ENCODE results near the gene TNFRSF25.
"Not testable (repeated sequence)": the region's sequence is repeated elsewhere in the genome, so short reads cannot be mapped to it uniquely, and the experiment has no call there.

The TNFRSF25 gene

GRCh38 chr1:6450005-6450450 is 15.9 kb downstream of the TNFRSF25 start:
- no peak for DNase-seq

GRCh38 chr1:6448749-6449631 is 17.0 kb downstream of the TNFRSF25 start:
- no peak for DNase-seq

- DNase-seq: no peak
Measured at GRCh38 chr1:6447818-6448748, 17.9 kb downstream of the TNFRSF25 start.

GRCh38 chr1:6447016-6447817 is 18.8 kb downstream of the TNFRSF25 start:
- no peak for DNase-seq

GRCh38 chr1:6446665-6447015 is 19.3 kb downstream of the TNFRSF25 start:
- no peak for DNase-seq

- DNase-seq: not testable (repeated sequence)
Measured at GRCh38 chr1:6445929-6446328, 20.0 kb downstream of the TNFRSF25 start.

- DNase-seq: no peak
Measured at GRCh38 chr1:6445062-6445763, 20.8 kb downstream of the TNFRSF25 start.

GRCh38 chr1:6444377-6444776 is 21.6 kb downstream of the TNFRSF25 start:
- DNase-seq: no peak

- no peak for DNase-seq
Measured at GRCh38 chr1:6443339-6444115, 22.4 kb downstream of the TNFRSF25 start.

GRCh38 chr1:6441586-6441985 is 24.4 kb downstream of the TNFRSF25 start:
- DNase-seq: no peak

- DNase-seq: peak; percentile 31
Measured at GRCh38 chr1:6440198-6441126, 25.5 kb downstream of the TNFRSF25 start.

- DNase-seq: peak; percentile 37
Measured at GRCh38 chr1:6438047-6438525, 27.9 kb downstream of the TNFRSF25 start.

- DNase-seq: not testable (repeated sequence)
Measured at GRCh38 chr1:6437012-6437700, 28.8 kb downstream of the TNFRSF25 start.

- DNase-seq: not testable (repeated sequence)
Measured at GRCh38 chr1:6436277-6436676, 29.7 kb downstream of the TNFRSF25 start.

- no peak for DNase-seq
Measured at GRCh38 chr1:6435547-6435946, 30.4 kb downstream of the TNFRSF25 start.

- no peak for DNase-seq
Measured at GRCh38 chr1:6435129-6435528, 30.8 kb downstream of the TNFRSF25 start.

- no peak for DNase-seq
Measured at GRCh38 chr1:6434186-6434585, 31.8 kb downstream of the TNFRSF25 start.

GRCh38 chr1:6431645-6432579 is 34.1 kb downstream of the TNFRSF25 start:
- DNase-seq: not testable (repeated sequence)
